NCI-H446 treated with DMSO at 0.1 percent for 48 hours (cell line): ENCODE measurements around the gene ACSL1.

ENCODE experiments used
- DNase-seq: peaks from one replicate; lab custom pipeline; 2025; lab: John Stamatoyannopoulos, UW

Gene ACSL1

GRCh38 chr4:184838249-184839074, 12.7 kb upstream of the ACSL1 start:
- DNase-seq, result no peak

DNA sequence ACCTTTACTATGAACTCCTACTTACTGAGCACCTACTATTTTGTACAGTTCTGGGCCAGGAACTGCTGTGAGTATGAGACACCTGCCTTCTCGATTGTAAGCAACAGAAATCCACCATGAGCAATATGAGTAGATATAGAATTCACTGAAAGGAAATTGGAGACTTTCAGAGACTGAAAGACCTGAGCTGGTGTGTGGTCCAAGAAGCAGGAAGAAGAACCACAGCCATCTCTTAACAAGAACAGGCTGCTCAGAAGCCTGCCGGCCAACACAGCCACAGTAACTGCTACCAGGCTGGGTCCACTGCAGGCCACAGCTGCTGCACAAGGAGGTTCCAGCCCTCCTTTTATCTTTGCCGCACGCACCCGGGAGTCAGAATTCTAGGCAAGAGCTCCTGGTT, 10.8 kb upstream of the ACSL1 start:
- DNase-seq, result no peak

- no peak for DNase-seq
These were observed 7.5 kb upstream of the ACSL1 start for GRCh38 chr4:184833046-184833838.

DNA sequence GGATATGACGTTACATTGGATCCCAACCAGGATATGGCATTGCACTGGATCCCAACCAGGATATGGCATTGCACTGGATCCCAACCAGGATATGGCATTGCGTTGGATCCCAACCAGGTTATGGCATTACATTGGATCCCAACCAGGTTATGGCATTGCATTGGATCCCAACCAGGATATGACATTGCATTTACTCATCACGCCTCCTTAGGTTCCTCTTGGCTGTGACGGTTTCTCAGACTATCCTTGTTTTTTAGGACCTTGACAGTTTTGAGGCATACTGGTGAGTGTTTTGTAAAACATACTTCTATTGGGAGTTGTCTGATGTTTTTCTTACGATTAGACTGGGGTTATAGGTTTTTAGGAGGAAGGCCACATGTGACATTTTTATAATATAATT, 5.4 kb upstream of the ACSL1 start:
- DNase-seq, result no peak

DNA sequence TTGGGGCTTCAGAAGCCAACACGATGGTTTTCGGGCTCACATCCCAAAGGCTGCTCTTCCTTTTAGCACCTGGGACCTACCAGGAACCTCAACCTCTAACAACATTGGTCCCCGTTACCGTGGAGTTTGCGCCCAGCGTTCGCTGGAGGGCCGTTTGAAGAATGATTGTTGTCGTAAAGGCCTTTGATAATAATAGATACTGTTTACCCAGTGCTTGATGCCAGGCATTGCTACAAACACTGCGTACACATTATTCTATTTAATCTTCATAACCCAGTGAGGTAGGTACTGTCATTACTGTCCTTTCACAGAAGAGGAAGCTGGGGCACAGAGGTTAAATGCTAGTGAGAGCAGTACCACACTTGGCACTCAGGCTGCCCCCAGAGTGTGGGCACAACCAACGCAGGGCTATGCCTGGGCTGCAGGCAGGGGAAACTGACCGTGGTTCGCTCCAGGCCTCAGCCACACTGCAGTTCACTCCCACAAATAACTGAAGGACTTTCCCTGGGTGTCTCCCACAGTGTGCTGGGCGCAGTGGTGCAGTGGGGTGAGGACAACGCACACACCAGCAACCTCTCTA, 1.0 kb upstream of the ACSL1 start:
- DNase-seq, result no peak

GRCh38 chr4:184825141-184825895, 450 bp downstream of the ACSL1 start:
- no peak for DNase-seq

GRCh38 chr4:184824776-184825084, 1.0 kb downstream of the ACSL1 start:
- no peak for DNase-seq

GRCh38 chr4:184824081-184824775, 1.5 kb downstream of the ACSL1 start:
- no peak for DNase-seq

GRCh38 chr4:184823014-184823413, 2.8 kb downstream of the ACSL1 start:
- no peak for DNase-seq

GRCh38 chr4:184822356-184822755, 3.4 kb downstream of the ACSL1 start:
- DNase-seq, result no peak

- no peak for DNase-seq
These were observed 4.5 kb downstream of the ACSL1 start for GRCh38 chr4:184821242-184821641.

GRCh38 chr4:184819786-184820185, 6.0 kb downstream of the ACSL1 start:
- no peak for DNase-seq

DNA sequence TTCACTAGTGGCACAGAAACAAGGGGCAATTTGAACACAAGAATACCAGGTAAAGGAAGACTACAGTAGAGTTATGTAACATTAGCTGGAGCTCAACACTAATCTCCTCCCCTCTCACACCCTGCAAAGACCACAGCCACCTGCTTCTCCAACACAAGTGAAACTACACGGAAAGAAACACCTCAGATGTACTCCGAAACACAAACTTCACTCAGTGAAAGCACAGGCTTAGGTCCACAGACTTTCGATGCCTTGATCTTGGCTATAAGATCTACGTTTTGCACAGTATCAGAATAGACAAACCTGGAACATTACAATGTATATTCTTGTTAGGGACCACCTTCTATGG, 7.6 kb downstream of the ACSL1 start:
- DNase-seq, result no peak

- no peak for DNase-seq
These were observed 8.1 kb downstream of the ACSL1 start for GRCh38 chr4:184817494-184818215.

DNA sequence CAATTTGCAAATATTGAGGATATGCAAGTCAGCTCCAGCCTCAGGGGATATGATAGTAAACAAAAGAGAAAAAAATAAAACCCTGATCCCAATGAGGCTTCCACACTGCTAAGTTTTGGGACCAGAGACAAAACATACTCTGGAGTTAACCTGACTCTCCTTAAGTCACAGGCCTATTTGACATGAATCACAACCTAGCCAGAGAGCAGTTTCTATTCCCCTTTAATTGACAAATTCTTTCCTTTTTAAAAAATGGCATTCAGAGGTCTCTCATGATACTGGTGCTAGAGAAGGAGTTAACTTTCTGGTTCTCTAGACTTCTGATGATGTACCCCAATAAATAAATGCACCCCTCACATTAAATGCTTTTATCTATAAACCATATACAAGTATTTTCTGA, 8.8 kb downstream of the ACSL1 start:
- no peak for DNase-seq

DNA sequence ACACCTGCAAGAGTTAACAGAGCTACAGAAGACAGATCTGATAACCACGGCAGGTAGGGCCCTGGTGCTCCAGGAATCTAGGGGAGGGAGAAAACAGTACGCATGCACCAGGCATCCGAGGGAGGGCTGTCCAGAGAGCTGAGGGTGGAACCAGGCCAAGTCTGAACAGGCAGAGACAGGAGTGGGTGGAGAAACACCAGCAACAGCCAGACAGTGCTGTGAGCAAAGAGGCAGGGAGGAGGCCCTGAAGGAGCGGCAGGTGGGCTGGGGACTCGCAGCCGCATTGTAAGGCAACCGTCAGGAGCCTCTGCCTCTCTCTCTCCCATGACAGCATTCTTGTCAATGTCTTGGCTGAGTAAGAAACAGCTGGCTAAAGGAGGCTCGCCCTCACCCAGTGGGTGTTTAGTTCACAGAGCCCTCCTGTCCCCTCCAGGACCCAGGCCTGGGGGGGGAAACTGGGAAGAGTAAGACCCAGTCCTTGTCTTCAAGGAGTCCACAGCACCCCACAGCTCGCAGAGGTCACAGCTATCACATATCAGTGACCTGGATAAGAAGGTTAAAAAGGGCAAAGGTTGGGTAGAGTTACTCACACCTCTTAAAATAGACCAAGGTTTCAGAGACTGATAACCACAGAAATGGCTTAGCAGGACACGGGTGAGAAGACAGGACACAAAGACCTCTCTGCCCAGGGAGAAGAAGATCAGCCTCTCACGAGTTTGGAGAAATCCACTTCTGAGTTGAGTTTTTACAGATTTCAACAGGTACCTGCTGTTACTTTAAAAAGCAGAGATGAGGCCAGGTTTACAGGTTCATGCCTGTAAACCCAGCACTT, 10.5 kb downstream of the ACSL1 start:
- DNase-seq, result peak; percentile 8

DNA sequence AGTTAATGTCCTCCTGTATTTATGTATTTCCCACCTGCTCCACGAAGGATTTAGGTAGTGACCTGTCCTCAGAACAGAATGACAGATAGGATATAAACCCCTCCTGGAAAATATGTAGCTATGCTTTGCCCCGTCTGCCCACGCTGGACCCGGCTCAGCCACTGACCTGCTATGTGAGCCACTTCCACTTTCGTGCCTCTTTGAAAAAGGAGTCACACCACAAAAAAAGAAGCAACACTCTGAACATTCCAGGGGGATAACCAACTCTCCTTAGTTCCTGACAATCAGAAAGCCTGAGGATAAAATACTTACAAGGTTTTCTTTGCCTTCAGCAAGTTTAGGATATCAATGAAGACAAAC, 11.1 kb downstream of the ACSL1 start:
- DNase-seq, result no peak

GRCh38 chr4:184812651-184813181, 13.1 kb downstream of the ACSL1 start:
- DNase-seq, result no peak

GRCh38 chr4:184812199-184812542, 13.6 kb downstream of the ACSL1 start:
- no peak for DNase-seq

DNA sequence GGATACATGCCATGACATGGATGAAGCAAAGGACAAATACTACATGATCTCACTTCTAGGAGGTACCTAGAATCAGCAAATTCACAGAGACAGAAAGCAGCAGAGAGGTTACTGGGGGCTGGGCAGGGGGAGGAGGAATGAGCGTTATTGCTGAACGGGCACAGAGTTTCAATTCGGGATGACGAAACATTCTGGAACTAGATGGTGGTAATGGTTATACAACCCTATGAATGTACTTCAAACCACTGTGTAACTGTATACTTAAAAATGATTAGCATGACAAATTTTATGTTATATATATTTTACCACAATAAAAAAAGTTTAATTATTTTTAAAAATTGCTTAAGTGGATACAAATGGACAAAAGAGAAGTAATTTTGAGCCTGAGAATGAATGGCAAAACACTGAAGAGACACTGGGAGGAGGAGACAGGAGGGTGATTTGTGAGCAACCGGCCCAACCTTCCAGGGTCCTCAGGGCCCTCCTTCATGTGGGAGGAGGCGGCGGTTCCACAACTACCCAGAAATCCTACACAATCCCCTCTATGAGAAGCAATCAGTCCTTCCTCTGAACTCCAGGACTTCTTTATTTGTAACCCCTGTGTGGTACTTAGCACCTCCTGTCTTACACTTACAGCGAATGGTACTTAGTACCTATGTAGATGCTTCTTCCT, 14.1 kb downstream of the ACSL1 start:
- DNase-seq, result no peak
